K562 (cell line): Measurements from ENCODE around the gene RPL27. TPM values are rescaled to one million over a fixed set of nuclear protein-coding genes. Genes with fewer than 3 reads are reported as not detected.

Experiments
- EP300 ChIP-seq: IDR thresholded peaks from 2 replicates; pipeline ENCODE4 v1.6.1; 2012; ENCODE audit warnings: low read length, improper control_type of control experiment
- ERF ChIP-seq: fragments of 450-650 bp; formaldehyde crosslinking; IDR thresholded peaks from 2 replicates; pipeline ENCODE4 v1.4.0; 2020; ENCODE audit warnings: mild to moderate bottlenecking, mixed read lengths
- HDAC1 ChIP-seq, 2 experiments: fragments of 450-650 bp; IDR thresholded peaks; 2 replicates each; pipeline ENCODE4 v1.6.1; 2016 to 2017; ENCODE audit warnings: inconsistent platforms in 1 of 2, mild to moderate bottlenecking in 1 of 2, moderate library complexity in 1 of 2
- HMGXB4 ChIP-seq: sonication (generic); formaldehyde crosslinking; IDR thresholded peaks from 2 replicates; pipeline ENCODE4 v1.8.1; 2023; ENCODE audit warnings: mild to moderate bottlenecking, missing genetic modification reagents
- NR2C2 ChIP-seq, 2 experiments: fragments of 200-800 bp in 1 of 2; sonication (Bioruptor generic) in 1 of 2; sonication (generic) in 1 of 2; formaldehyde crosslinking in 1 of 2; IDR thresholded peaks; 2 replicates each; pipeline versions ENCODE4 v1.6.1 to v1.8.0; 2016 to 2022; ENCODE audit warnings: mild to moderate bottlenecking in 1 of 2, missing compliant biosample characterization in 1 of 2, missing genetic modification characterization in 1 of 2, missing genetic modification reagents in 1 of 2
- PREB ChIP-seq: sonication (generic); formaldehyde crosslinking; IDR thresholded peaks from 2 replicates; pipeline ENCODE4 v1.8.1; 2023; ENCODE audit warnings: mild to moderate bottlenecking, missing genetic modification reagents
- RB1 ChIP-seq: fragments of 450-650 bp; IDR thresholded peaks from 2 replicates; pipeline ENCODE4 v1.6.1; 2017; ENCODE audit warnings: low read depth, mild to moderate bottlenecking
- STAT6 ChIP-seq: sonication (generic); formaldehyde crosslinking; IDR thresholded peaks from 2 replicates; pipeline ENCODE4 v1.8.1; 2023; ENCODE audit warnings: mild to moderate bottlenecking, missing genetic modification reagents
- TCF7 ChIP-seq: sonication (generic); IDR thresholded peaks from 2 replicates; pipeline ENCODE4 v1.6.1; 2016; ENCODE audit warnings: antibody characterized with exemption, borderline replicate concordance
- ZBTB7A ChIP-seq: IDR thresholded peaks from 2 replicates; pipeline ENCODE4 v1.6.1; 2011; ENCODE audit warnings: low read depth, mild to moderate bottlenecking, low read length, moderate library complexity, borderline replicate concordance; ENCODE audit not compliant: control insufficient read depth
- ZNF449 ChIP-seq: fragments of 250-450 bp; sonication (Bioruptor Pico); IDR thresholded peaks from 2 replicates; pipeline ENCODE4 v1.8.0; 2022; ENCODE audit warnings: moderate library complexity, mild to moderate bottlenecking, inconsistent platforms
- ZNF79 ChIP-seq: fragments of 250-450 bp; sonication (Bioruptor Pico); IDR thresholded peaks from 2 replicates; pipeline ENCODE4 v1.4.0; 2020; ENCODE audit warnings: low read depth, mild to moderate bottlenecking, moderate library complexity
- polyA plus RNA-seq, 8 experiments: library from polyadenylated mRNA; depleted of rRNA in 4 of 8; stranded (reverse) in 5 of 8; unstranded in 3 of 8; fragments of >200 nt; fragmentation: Nextera tagmentation in 2 of 8; fragmentation: Illumina TruSeq in 1 of 8; extraction: Ambion mirVana in 2 of 8; extraction: Trizol in 1 of 8; gene quantifications; 2 replicates each; pipeline versions ENCODE4 v1.2.1 to v1.2.3, GENCODE V29; 2011 to 2014; ENCODE audit warnings: inconsistent platforms in 1 of 8, missing spikeins in 1 of 8
- total RNA-seq, 7 experiments: library from RNA; depleted of rRNA in 6 of 7; stranded (reverse); fragments of >200 nt in 6 of 7; fragmentation: Illumina TruSeq in 2 of 7; extraction: Trizol in 2 of 7; gene quantifications; 2 replicates each; pipeline versions ENCODE4 v1.2.1 to v1.2.3, GENCODE V29; 2011 to 2021; ENCODE audit warnings: low replicate concordance in 1 of 7

RPL27 gene
- total and polyA plus RNA-seq, 9 of the 15 experiments (the other 6 are each of a cell fraction or from before 2014, with no cell fraction given): 1,539 to 6,155 (median 3,710) TPM

- no peak for TF ChIP-seq HMGXB4 (CRISPR knock-in tag)
- TF ChIP-seq NR2C2 (CRISPR knock-in tag; IDR thresholded peaks at IDR 0.05): no peak
- 0 out of 2 replicates have a peak, but pooled peaks have one; percentile 13 for TF ChIP-seq NR2C2 (tag; IDR thresholded peaks at IDR 0.05)
- TF ChIP-seq STAT6 (CRISPR knock-in tag): no peak
- TF ChIP-seq PREB (CRISPR knock-in tag): no peak
- peak; percentile 43; the same call in 1 of the 2 replicates for TF ChIP-seq ZBTB7A
- peak; percentile 15; the same call in 1 of the 2 replicates for TF ChIP-seq EP300
- peak in 1 of 2 experiments; percentile 21; a peak in 1 of 4 replicates for TF ChIP-seq HDAC1 (IDR thresholded peaks at IDR 0.05)
- no peak for TF ChIP-seq TCF7
- TF ChIP-seq ZNF449 (CRISPR knock-in tag): no peak
- no peak for TF ChIP-seq ERF (CRISPR knock-in tag)
- TF ChIP-seq ZNF79 (CRISPR knock-in tag): no peak
- no peak for TF ChIP-seq RB1
Measured at GRCh38 chr17:43019418-43019817, 21.2 kb downstream of the RPL27 start (continued).
